GM12878 (cell line): ENCODE data around the gene MSX2. TPM values are rescaled to one million over a fixed set of nuclear protein-coding genes. Genes with fewer than 3 reads are reported as not detected.

Source experiments
- CEBPB ChIP-seq, 2 experiments: fragments of 150-350 bp in 1 of 2; IDR thresholded peaks; 2 replicates each; pipeline ENCODE4 v1.6.1; 2012 to 2014; ENCODE audit warnings: low read depth in 2 of 2, low read length in 2 of 2, borderline replicate concordance in 1 of 2, inconsistent platforms in 1 of 2
- EZH2 ChIP-seq: IDR thresholded peaks from 2 replicates; pipeline ENCODE4 v1.6.1; 2012; ENCODE audit warnings: low read depth, mild to moderate bottlenecking, control low read depth, inconsistent platforms, low read length, borderline replicate concordance; ENCODE audit not compliant: control insufficient read depth
- HCFC1 ChIP-seq: fragments of 150-350 bp; IDR thresholded peaks from 2 replicates; pipeline ENCODE4 v1.6.1; 2014; ENCODE audit warnings: low read length
- MTA2 ChIP-seq: fragments of 450-650 bp; IDR thresholded peaks from 2 replicates; pipeline ENCODE4 v1.6.1; 2016; ENCODE audit warnings: low read depth, mild to moderate bottlenecking, moderate library complexity
- NFYA ChIP-seq: IDR thresholded peaks from 2 replicates; pipeline ENCODE4 v1.6.1; 2011; ENCODE audit warnings: low read depth, mild to moderate bottlenecking, low read length, improper control_type of control experiment, borderline replicate concordance
- ZNF592 ChIP-seq: fragments of 450-650 bp; IDR thresholded peaks from 2 replicates; pipeline ENCODE4 v1.6.1; 2017; ENCODE audit warnings: mild to moderate bottlenecking, moderate library complexity
- polyA plus RNA-seq, 11 experiments: library from polyadenylated mRNA; depleted of rRNA in 4 of 11; unstranded in 6 of 11; stranded (reverse) in 5 of 11; fragments of >200 nt; fragmentation: Nextera tagmentation in 4 of 11; fragmentation: Illumina TruSeq in 1 of 11; extraction: Ambion mirVana in 4 of 11; extraction: Trizol in 1 of 11; gene quantifications; 1 replicate in 1 of 11; 2 replicates in 10 of 11; pipeline versions ENCODE4 v1.2.1 to v1.2.3, GENCODE V29; 2011 to 2016; ENCODE audit warnings: inconsistent platforms in 2 of 11, missing spikeins in 2 of 11, low read depth in 1 of 11
- total RNA-seq, 4 experiments: library from RNA; depleted of rRNA in 3 of 4; stranded (reverse); fragments of >200 nt in 3 of 4; fragmentation: Illumina TruSeq in 1 of 4; extraction: Trizol in 1 of 4; gene quantifications; 2 replicates each; pipeline versions ENCODE4 v1.2.1 to v1.2.3, GENCODE V29; 2013 to 2021

MSX2 gene
- total and polyA plus RNA-seq, 10 of the 15 experiments (the other 5 are each of a cell fraction or from before 2014, with no cell fraction given), result not detected

GRCh38 chr5:174731214-174732035 is 7.0 kb downstream of the MSX2 start (continued):
- TF ChIP-seq ZNF592, result no peak
- TF ChIP-seq NFYA, result no peak
- TF ChIP-seq HCFC1, result no peak
- TF ChIP-seq EZH2, result no peak
- no peak for TF ChIP-seq MTA2
- no peak for TF ChIP-seq CEBPB (IDR thresholded peaks at IDR 0.05; ENCODE audit: borderline replicate concordance in 1 of 2, low read depth in 2 of 2, low read length in 2 of 2)
